ENCODE measurements around the gene MEPE.

MEPE gene

DNA sequence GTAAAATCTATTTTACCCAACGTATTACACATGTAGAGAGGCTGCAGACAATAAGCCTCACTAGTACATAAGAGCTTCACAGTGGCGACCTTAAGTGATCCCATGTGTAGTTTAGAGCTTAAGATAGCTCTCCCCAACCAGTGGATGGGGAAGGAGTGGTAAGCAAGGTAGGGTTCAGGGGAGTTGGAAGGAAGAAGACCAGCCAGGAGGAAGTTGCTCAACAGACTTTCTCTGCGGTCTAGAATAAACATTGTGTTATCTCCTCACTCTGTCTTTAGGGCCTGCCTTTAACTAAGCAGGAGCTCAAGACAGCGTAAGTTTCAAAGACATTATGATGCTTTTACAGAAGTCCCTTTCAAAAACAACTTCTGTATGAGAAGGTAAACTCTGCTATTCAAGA, 16.8 kb downstream of the MEPE start:
- peaks cover 2% of the 10 kb centered on the region; the same call in 1 of the 2 replicates for H3K4me1 ChIP-seq
- DNase-seq (ENCODE audit: low spot score in 2 of 2) = no peak
- no peaks in the 10 kb centered on the region for H3K9me3 ChIP-seq
- in situ Hi-C loops (cut with MboI; ENCODE audit: low sequenced_read_pairs) = loop anchor here (5.0 to 25.0 kb wide), 5 partner anchors 115 to 712 kb away; no protein-coding TSS in a partner anchor
- H3K27me3 ChIP-seq (ENCODE audit: low read depth) = peaks cover 22% of the 10 kb centered on the region
- no peaks in the 10 kb centered on the region for H3K36me3 ChIP-seq (replicated peaks)
- no peak overlapping the region for H3K4me3 ChIP-seq

GRCh38 chr4:87851332-87851731, 18.6 kb downstream of the MEPE start:
- peaks cover 2% of the 10 kb centered on the region; the same call in 1 of the 2 replicates for H3K4me1 ChIP-seq
- no peak for DNase-seq (ENCODE audit: low spot score in 2 of 2)
- H3K36me3 ChIP-seq (replicated peaks) = no peaks in the 10 kb centered on the region
- in situ Hi-C loops (cut with MboI; ENCODE audit: low sequenced_read_pairs) = loop anchor here (5.0 to 10.0 kb wide), 2 partner anchors 113 to 361 kb away; no protein-coding TSS in a partner anchor
- H3K27me3 ChIP-seq (ENCODE audit: low read depth) = peaks cover 15% of the 10 kb centered on the region
- H3K4me3 ChIP-seq = no peak overlapping the region
- no peaks in the 10 kb centered on the region for H3K9me3 ChIP-seq

- H3K9me3 ChIP-seq = no peaks in the 10 kb centered on the region; the same call in 1 of the 2 replicates
- H3K27me3 ChIP-seq (ENCODE audit: low read depth) = peaks cover 9% of the 10 kb centered on the region
- DNase-seq (ENCODE audit: low spot score in 2 of 2) = no peak
- no peaks in the 10 kb centered on the region for H3K36me3 ChIP-seq (replicated peaks)
- peaks cover 2% of the 10 kb centered on the region; the same call in 1 of the 2 replicates for H3K4me1 ChIP-seq
- in situ Hi-C loops (cut with MboI; ENCODE audit: low sequenced_read_pairs) = loop anchor here (5.0 to 10.0 kb wide), 2 partner anchors 113 to 360 kb away; no protein-coding TSS in a partner anchor
- no peak overlapping the region for H3K4me3 ChIP-seq
Observed at GRCh38 chr4:87851953-87852352, 19.2 kb downstream of the MEPE start.

DNA sequence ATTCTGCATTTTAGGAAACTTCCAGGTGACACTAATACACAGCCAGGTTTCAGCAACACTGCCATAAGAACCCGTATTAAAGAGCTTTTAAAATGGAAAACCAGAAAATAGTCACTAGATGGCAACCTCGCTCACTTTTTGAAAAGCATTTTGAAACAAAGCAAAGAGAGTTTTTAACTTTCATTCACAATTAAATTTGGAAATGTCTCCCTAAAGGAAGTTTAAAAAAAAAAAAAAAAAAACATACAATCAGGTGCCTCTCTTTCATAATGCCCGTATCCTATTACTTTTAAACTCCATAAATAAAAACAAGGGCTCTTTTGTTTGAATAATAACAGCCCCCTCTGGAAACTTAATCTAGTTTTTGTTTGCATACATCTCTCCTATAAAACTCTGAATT, 20.3 kb downstream of the MEPE start:
- peaks cover 2% of the 10 kb centered on the region; the same call in 1 of the 2 replicates for H3K4me1 ChIP-seq
- H3K9me3 ChIP-seq = no peaks in the 10 kb centered on the region; the same call in 1 of the 2 replicates
- H3K27me3 ChIP-seq (ENCODE audit: low read depth) = peaks cover under 1% of the 10 kb centered on the region
- in situ Hi-C loops (cut with MboI; ENCODE audit: low sequenced_read_pairs) = loop anchor here (5.0 to 10.0 kb wide), 2 partner anchors 112 to 359 kb away; no protein-coding TSS in a partner anchor
- H3K4me3 ChIP-seq = no peak overlapping the region
- no peaks in the 10 kb centered on the region for H3K36me3 ChIP-seq (replicated peaks)
- DNase-seq (ENCODE audit: low spot score in 2 of 2) = peak in 1 of 2 experiments; percentile 32

GRCh38 chr4:87853891-87854290, 21.1 kb downstream of the MEPE start:
- H3K4me3 ChIP-seq = no peak overlapping the region
- in situ Hi-C loops (cut with MboI; ENCODE audit: low sequenced_read_pairs) = loop anchor here (5.0 to 10.0 kb wide), 2 partner anchors 111 to 358 kb away; no protein-coding TSS in a partner anchor
- DNase-seq (ENCODE audit: low spot score in 2 of 2) = no peak

DNA sequence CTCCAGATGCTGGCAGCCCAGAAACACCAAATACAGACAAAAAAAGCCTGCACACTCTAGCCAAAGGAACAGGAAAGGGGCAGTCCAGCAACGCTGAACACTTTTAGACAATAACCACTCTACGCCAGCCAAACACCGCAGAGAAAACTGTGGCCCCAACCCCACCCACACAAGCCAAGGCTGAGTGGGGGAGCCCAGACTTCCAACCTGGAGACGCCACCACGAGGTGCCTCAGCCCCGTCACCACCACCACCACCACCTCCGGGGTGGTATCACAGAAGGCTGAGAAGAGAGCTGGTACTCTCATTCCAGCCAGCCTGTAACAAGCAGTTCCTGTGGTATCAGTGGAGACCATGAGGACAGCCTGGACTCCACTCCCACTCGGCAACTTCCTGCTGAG, 22.8 kb downstream of the MEPE start:
- no peak for DNase-seq (ENCODE audit: low spot score in 2 of 2)
- H3K9me3 ChIP-seq = no peaks in the 10 kb centered on the region; the same call in 1 of the 2 replicates
- H3K36me3 ChIP-seq (replicated peaks) = no peaks in the 10 kb centered on the region
- in situ Hi-C loops (cut with MboI; ENCODE audit: low sequenced_read_pairs) = loop anchor here (10.0 kb wide), 1 partner anchor 109 kb away; no protein-coding TSS in a partner anchor
- no peak overlapping the region for H3K4me3 ChIP-seq
- H3K4me1 ChIP-seq = peaks cover 2% of the 10 kb centered on the region; the same call in 1 of the 2 replicates
- no peaks in the 10 kb centered on the region; the same call in 1 of the 2 replicates for H3K27me3 ChIP-seq (ENCODE audit: low read depth)

More at GRCh38 chr4:87853891-87854290, 21.1 kb downstream of the MEPE start:
- Histone ChIP-seq H3K27me3 (ENCODE audit: low read depth) (no peaks in the 10 kb centered on the region; the same call in none of the 2 replicates), H3K36me3 (replicated peaks) (no peaks in the 10 kb centered on the region), H3K9me3 (no peaks in the 10 kb centered on the region; the same call in 1 of the 2 replicates), H3K4me1 (peaks cover 2% of the 10 kb centered on the region; the same call in 1 of the 2 replicates)

DNA sequence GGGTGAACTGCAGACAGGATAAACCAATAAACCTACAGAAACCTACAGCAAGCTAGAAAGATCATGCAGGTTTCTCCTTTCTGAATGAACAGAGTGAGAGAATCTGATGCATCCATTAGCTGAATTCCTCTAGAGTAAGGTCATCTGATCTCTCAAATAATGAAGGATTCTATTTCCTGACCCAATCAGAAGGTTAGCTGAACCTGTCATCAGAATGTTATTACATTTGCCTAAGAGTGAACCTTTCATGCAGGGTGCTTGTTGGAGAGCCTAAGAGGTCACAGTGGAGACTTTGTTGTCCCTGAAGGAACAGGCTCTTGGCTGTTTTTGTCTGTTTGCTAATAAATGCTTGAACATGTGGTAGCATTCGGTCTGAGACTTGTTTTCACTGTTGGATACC, 24.0 kb downstream of the MEPE start:
- no peak overlapping the region for H3K4me3 ChIP-seq
- peaks cover 2% of the 10 kb centered on the region; the same call in 1 of the 2 replicates for H3K4me1 ChIP-seq
- in situ Hi-C loops (cut with MboI; ENCODE audit: low sequenced_read_pairs) = loop anchor here (10.0 kb wide), 1 partner anchor 108 kb away; no protein-coding TSS in a partner anchor
- H3K27me3 ChIP-seq (ENCODE audit: low read depth) = no peaks in the 10 kb centered on the region; the same call in 1 of the 2 replicates
- DNase-seq (ENCODE audit: low spot score in 2 of 2) = no peak
- H3K9me3 ChIP-seq = no peaks in the 10 kb centered on the region; the same call in 1 of the 2 replicates
- H3K36me3 ChIP-seq (replicated peaks) = no peaks in the 10 kb centered on the region

- Histone ChIP-seq H3K27me3 (ENCODE audit: low read depth) (no peaks in the 10 kb centered on the region; the same call in 1 of the 2 replicates), H3K9me3 (no peaks in the 10 kb centered on the region; the same call in 1 of the 2 replicates), H3K36me3 (replicated peaks) (no peaks in the 10 kb centered on the region), H3K4me3 (no peak overlapping the region), H3K4me1 (peaks cover 2% of the 10 kb centered on the region; the same call in 1 of the 2 replicates)
- DNase-seq (ENCODE audit: low spot score in 2 of 2) = no peak
- in situ Hi-C loops (cut with MboI; ENCODE audit: low sequenced_read_pairs) = loop anchor here (10.0 kb wide), 1 partner anchor 107 kb away; no protein-coding TSS in a partner anchor
Observed at GRCh38 chr4:87857789-87858188, 25.0 kb downstream of the MEPE start.

- Histone ChIP-seq H3K36me3 (replicated peaks) (no peaks in the 10 kb centered on the region), H3K27me3 (ENCODE audit: low read depth) (no peaks in the 10 kb centered on the region), H3K9me3 (no peaks in the 10 kb centered on the region), H3K4me3 (no peak overlapping the region), H3K4me1 (peaks cover 16% of the 10 kb centered on the region)
- in situ Hi-C loops (cut with MboI; ENCODE audit: low sequenced_read_pairs) = no loop called here
- DNase-seq (ENCODE audit: low spot score in 2 of 2) = no peak
Observed at GRCh38 chr4:87862236-87862635, 29.5 kb downstream of the MEPE start.

DNA sequence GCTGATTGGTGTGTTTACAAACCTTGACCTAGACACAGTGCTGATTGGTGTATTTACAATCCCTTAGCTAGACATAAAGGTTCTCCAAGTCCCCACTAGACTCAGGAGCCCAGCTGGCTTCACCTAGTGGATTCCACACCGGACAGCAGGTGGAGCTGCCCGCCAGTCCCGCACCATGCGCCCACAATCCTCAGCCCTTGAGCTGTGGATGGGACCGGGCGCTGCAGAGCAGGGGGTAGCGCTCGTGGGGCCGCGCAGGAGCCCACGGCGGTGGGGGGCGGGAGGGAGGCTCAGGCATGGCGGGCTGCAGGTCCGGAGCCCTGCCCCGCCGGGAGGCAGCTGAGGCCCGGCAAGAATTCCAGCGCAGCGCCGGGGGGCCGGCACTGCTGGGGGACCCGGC, 30.7 kb downstream of the MEPE start:
- H3K9me3 ChIP-seq = no peaks in the 10 kb centered on the region
- no peak overlapping the region for H3K4me3 ChIP-seq
- DNase-seq (ENCODE audit: low spot score in 2 of 2) = no peak
- H3K27me3 ChIP-seq (ENCODE audit: low read depth) = no peaks in the 10 kb centered on the region
- no peaks in the 10 kb centered on the region for H3K36me3 ChIP-seq (replicated peaks)
- in situ Hi-C loops (cut with MboI; ENCODE audit: low sequenced_read_pairs) = no loop called here
- peaks cover 16% of the 10 kb centered on the region for H3K4me1 ChIP-seq

DNA sequence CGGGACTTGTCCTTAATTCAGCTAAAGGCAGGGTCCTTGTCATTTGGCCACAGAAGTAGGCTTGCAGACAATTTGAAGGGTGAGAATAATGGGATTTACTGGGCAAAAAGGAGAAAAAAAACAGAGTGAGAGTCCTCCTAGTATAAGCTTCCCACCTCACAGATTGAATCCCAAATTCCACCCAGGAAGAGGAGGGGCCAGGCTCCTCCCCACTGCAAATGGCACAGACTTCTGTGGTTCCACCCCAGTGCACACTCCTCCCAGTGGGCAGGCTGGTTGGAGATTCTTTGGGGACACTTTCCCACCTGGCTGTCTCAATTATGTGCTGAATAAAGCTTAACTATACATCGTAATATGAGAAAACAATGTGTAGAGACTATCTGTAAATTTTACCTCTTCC, 31.6 kb downstream of the MEPE start:
- H3K27me3 ChIP-seq (ENCODE audit: low read depth) = no peaks in the 10 kb centered on the region
- no peaks in the 10 kb centered on the region for H3K9me3 ChIP-seq
- DNase-seq (ENCODE audit: low spot score in 2 of 2) = no peak
- no peak overlapping the region for H3K4me3 ChIP-seq
- in situ Hi-C loops (cut with MboI; ENCODE audit: low sequenced_read_pairs) = no loop called here
- H3K4me1 ChIP-seq = peaks cover 16% of the 10 kb centered on the region
- H3K36me3 ChIP-seq (replicated peaks) = no peaks in the 10 kb centered on the region

DNA sequence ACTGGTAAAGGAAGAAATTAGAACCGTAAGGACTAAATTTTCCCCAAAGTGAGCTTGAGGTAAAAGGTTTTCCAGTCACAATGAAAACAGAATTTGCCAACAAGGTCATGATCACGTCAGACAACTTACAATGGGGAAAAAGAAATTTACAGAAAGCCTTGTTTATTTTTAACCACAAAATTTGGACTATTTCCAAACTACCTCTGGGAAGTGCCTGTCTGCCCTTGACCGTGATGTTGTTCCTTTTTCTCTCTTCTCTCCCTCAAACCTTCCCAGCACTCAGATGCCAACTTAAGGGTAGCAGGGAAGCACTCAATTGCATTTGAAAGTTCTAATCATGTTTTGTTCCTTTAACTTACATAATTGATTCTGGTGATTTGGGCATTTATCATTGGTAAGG, 32.5 kb downstream of the MEPE start:
- Histone ChIP-seq H3K4me3 (no peak overlapping the region), H3K4me1 (peaks cover 16% of the 10 kb centered on the region)
- in situ Hi-C loops (cut with MboI; ENCODE audit: low sequenced_read_pairs) = no loop called here

GRCh38 chr4:87865960-87866598, 33.3 kb downstream of the MEPE start:
- Histone ChIP-seq H3K9me3 (no peaks in the 10 kb centered on the region), H3K36me3 (replicated peaks) (no peaks in the 10 kb centered on the region), H3K27me3 (ENCODE audit: low read depth) (no peaks in the 10 kb centered on the region), H3K4me3 (no peak overlapping the region), H3K4me1 (peaks cover 16% of the 10 kb centered on the region)
- peak; percentile 72 to 78 for DNase-seq (ENCODE audit: low spot score in 2 of 2)
- in situ Hi-C loops (cut with MboI; ENCODE audit: low sequenced_read_pairs) = no loop called here

More for the DNA sequence above, 32.5 kb downstream of the MEPE start:
- H3K27me3 ChIP-seq (ENCODE audit: low read depth) = no peaks in the 10 kb centered on the region
- DNase-seq (ENCODE audit: low spot score in 2 of 2) = no peak
- H3K9me3 ChIP-seq = no peaks in the 10 kb centered on the region
- H3K36me3 ChIP-seq (replicated peaks) = no peaks in the 10 kb centered on the region

DNA sequence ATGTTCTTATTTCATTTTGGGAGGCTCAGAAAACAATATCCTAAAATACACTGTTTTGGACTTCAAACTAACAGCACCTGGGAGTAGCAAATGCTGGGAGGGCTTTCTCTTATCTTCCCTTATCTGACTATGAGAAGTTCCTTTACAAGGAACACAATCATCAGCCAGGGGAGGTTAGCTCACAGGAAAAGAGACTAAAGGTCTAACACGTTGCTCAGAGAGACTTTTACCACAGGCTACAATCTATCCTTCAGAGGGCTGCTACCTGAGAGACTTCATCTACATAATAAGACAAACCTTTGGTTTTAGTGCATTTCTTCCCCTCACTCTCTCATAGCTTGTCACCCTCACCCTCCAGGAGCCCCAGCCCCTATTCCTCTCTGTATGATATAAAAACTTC, 35.8 kb downstream of the MEPE start:
- Histone ChIP-seq H3K4me3 (no peak overlapping the region), H3K27me3 (ENCODE audit: low read depth) (no peaks in the 10 kb centered on the region), H3K36me3 (replicated peaks) (no peaks in the 10 kb centered on the region), H3K9me3 (no peaks in the 10 kb centered on the region), H3K4me1 (peaks cover 16% of the 10 kb centered on the region)
- no peak for DNase-seq (ENCODE audit: low spot score in 2 of 2)
- in situ Hi-C loops (cut with MboI; ENCODE audit: low sequenced_read_pairs) = no loop called here

Measured in HAP-1 (cell line).